A673 (cell line): Measurements from ENCODE around the gene FSD1L. TPM values are rescaled to one million over a fixed set of nuclear protein-coding genes. Genes with fewer than 3 reads are reported as not detected.
"Not testable (repeated sequence)": the region's sequence is repeated elsewhere in the genome, so short reads cannot be mapped to it uniquely, and the experiment has no call there.

Source experiments
- BruUV-seq: library from RNA; stranded (reverse); fragments of 400-500 nt; replicated peaks from 2 replicates; lab custom pipeline; 2021; lab: Mats Ljungman, UMichigan
- CTCF ChIA-PET: fragments of 300-600 bp; sonication (Branson Sonifier 250); formaldehyde crosslinking; loops from one replicate; lab custom pipeline; 2022; ENCODE audit warnings: antibody characterized with exemption; lab: Charles Lee
- POLR2A ChIA-PET: fragments of 300-600 bp; sonication (Branson Sonifier 250); formaldehyde crosslinking; loops from one replicate; lab custom pipeline; 2022; ENCODE audit warnings: antibody characterized with exemption; ENCODE audit not compliant: low non-redundant PET; lab: Charles Lee
- DNase-seq: peaks from one replicate; pipeline ENCODE4 v3.0.0-alpha.2; 2015; ENCODE audit warnings: low spot score
- H3K27ac ChIP-seq: fragments of 200-600 bp; sonication (generic); 2 replicates; pipeline ENCODE4 v1.5.1; 2016; ENCODE audit warnings: mixed run types, low read depth, mild to moderate bottlenecking, mixed read lengths, antibody characterized with exemption, low read length; ENCODE audit not compliant: poor library complexity, severe bottlenecking
- H3K27me3 ChIP-seq: fragments of 200-600 bp; sonication (generic); replicated peaks from 2 replicates; pipeline ENCODE4 v1.6.1; 2017; ENCODE audit warnings: mixed run types, low read depth, mild to moderate bottlenecking, mixed read lengths, antibody characterized with exemption, low read length; ENCODE audit not compliant: insufficient read depth, poor library complexity
- H3K36me3 ChIP-seq: fragments of 200-600 bp; sonication (generic); 2 replicates; pipeline ENCODE4 v1.6.1; 2016; ENCODE audit warnings: mixed run types, mild to moderate bottlenecking, mixed read lengths, antibody characterized with exemption, low read length; ENCODE audit not compliant: insufficient read depth, poor library complexity, severe bottlenecking
- H3K4me1 ChIP-seq: fragments of 200-600 bp; sonication (generic); 2 replicates; pipeline ENCODE4 v1.6.1; 2017; ENCODE audit warnings: mixed run types, mild to moderate bottlenecking, mixed read lengths, antibody characterized with exemption, low read length; ENCODE audit not compliant: insufficient read depth, poor library complexity, severe bottlenecking
- H3K4me3 ChIP-seq: fragments of 200-600 bp; sonication (generic); 2 replicates; pipeline ENCODE4 v1.5.1; 2016; ENCODE audit warnings: low read depth, mixed run types, mild to moderate bottlenecking, mixed read lengths, low read length; ENCODE audit not compliant: poor library complexity, severe bottlenecking
- H3K9me3 ChIP-seq: fragments of 200-600 bp; sonication (generic); 2 replicates; pipeline ENCODE4 v1.6.1; 2016; ENCODE audit warnings: mixed run types, low read depth, mild to moderate bottlenecking, mixed read lengths, antibody characterized with exemption, low read length; ENCODE audit not compliant: poor library complexity, severe bottlenecking
- CTCF ChIP-seq: fragments of 300-800, 200-600 bp; sonication (generic); conservative IDR thresholded peaks from 2 replicates; pipeline ENCODE4 v1.5.1; 2017; ENCODE audit warnings: low read depth, mild to moderate bottlenecking, antibody characterized with exemption, low read length, moderate library complexity, mixed read lengths
- EZH2 ChIP-seq: fragments of 200-600 bp; sonication (generic); IDR thresholded peaks from 2 replicates; pipeline ENCODE4 v1.6.1; 2017; ENCODE audit warnings: borderline replicate concordance, low read depth, mild to moderate bottlenecking, mixed read lengths, antibody characterized with exemption, low read length; ENCODE audit not compliant: poor library complexity, severe bottlenecking
- intact Hi-C: fragments of 100-400 bp; cut with micrococcal nuclease; formaldehyde crosslinking; loops from one replicate; pipeline ENCODE4 v1.10.0; 2022; ENCODE audit not compliant: unreplicated experiment
- total RNA-seq: library from RNA; stranded (reverse); gene quantifications from 2 replicates; pipeline ENCODE4 v1.2.3, GENCODE V29; 2021

Gene FSD1L
- total RNA-seq, 1 experiment from 2014 or later, result 9.8 TPM

DNA sequence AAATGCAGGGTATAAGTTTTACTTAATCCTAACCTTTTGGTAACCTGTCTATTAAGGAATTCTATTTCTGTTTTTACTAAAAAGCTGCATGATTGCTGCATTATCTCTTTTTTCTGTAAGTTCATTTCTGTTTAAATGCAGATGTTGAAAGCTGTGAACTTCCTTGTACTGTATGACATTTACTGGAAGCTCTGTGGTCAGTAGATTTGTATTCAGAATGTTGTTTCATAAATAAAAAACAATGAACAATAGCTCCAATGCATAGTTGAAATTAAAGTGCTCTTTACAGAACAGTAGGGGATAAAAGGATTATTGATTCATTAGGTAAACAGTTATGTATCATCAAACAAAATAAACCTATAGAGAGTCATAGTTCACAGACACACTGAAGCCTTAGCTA, 63.6 kb downstream of the FSD1L start:
- intact Hi-C loops, result no loop called here
- no peaks in the 10 kb centered on the region for H3K27me3 ChIP-seq
- CTCF ChIA-PET, result no interaction called here
- POLR2A ChIA-PET, result no interaction called here
- H3K4me1 ChIP-seq, result no peaks in the 10 kb centered on the region
- no TSS peak for BruUV-seq
- H3K4me3 ChIP-seq, result no peak overlapping the region
- H3K9me3 ChIP-seq, result no peaks in the 10 kb centered on the region
- DNase-seq, result no peak
- TF ChIP-seq CTCF, result no peak
- no peak for TF ChIP-seq EZH2
- H3K36me3 ChIP-seq, result peaks cover 10% of the 10 kb centered on the region
- H3K27ac ChIP-seq, result no peak overlapping the region

DNA sequence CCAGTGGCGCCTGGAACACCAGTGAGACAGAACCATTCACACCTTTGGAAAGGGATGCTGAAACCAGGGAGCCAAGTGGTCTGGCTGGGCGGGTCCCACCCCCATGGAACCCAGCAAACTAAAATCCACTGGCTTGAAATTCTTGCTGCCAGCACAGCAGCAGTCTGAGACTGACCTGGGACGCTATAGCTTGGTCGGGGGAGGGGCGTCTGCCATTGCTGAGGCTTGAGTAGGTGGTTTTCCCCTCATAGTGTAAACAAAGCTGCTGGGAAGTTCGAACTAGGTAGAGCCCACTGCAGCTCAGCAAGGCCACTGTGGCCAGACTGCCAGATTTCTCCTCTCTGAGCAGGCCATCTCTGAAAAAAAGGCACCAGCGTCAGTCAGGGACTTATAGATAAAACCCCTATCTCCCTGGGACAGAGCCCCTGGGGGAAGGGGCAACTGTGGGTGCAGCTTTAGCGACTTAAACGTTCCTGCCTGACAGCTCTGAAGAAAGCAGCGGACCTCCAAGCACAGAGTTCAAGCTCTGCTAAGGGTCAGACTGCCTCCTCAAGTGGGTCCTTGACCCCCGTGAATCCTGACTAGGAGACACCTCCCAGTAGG, 68.1 kb downstream of the FSD1L start:
- Histone ChIP-seq H3K27me3 (no peaks in the 10 kb centered on the region), H3K36me3 (peaks cover 4% of the 10 kb centered on the region), H3K4me3 (no peak overlapping the region), H3K9me3 (no peaks in the 10 kb centered on the region), H3K4me1 (no peaks in the 10 kb centered on the region), H3K27ac (no peak overlapping the region)
- intact Hi-C loops, result no loop called here
- ChIA-PET POLR2A (no interaction called here), CTCF (no interaction called here)
- DNase-seq, result no peak
- no peak for TF ChIP-seq CTCF
- TF ChIP-seq EZH2, result no peak
- BruUV-seq, result no TSS peak

DNA sequence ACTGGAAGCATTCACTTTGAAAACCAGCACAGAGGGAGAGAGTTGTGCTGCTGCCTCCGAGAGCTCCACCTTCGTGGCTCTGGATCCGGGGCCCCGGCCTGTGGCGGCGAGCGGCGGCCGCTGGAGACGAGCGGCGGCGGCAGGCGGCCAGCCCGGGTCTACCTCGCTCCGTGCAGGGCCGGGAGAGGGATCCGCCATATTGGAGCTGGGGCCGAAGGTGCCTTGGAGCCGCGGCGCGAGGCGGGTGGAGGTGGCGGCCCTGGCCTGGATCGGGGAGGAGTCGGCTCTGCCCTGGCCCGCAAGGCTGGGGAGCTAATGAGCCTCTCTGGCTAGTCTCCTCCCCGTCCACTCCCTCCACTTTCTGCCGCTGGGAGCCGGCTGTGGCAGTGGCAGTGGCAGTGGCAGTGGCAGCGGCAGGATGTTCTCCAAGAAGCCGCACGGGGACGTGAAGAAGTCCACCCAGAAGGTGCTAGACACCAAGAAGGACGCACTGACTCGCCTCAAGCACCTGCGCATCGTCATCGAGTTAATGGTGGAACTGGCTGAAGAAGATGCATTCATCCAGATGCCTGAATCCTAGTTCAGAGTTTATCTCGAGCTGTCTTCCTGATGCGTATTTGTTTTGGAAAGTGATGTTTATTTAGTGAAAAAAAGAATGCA, 72.0 kb downstream of the FSD1L start:
- H3K27ac ChIP-seq, intact Hi-C loops, POLR2A ChIA-PET, DNase-seq, H3K27me3 ChIP-seq, BruUV-seq, CTCF ChIA-PET, H3K4me3 ChIP-seq, H3K9me3 ChIP-seq, H3K36me3 ChIP-seq, H3K4me1 ChIP-seq: not testable (repeated sequence)

DNA sequence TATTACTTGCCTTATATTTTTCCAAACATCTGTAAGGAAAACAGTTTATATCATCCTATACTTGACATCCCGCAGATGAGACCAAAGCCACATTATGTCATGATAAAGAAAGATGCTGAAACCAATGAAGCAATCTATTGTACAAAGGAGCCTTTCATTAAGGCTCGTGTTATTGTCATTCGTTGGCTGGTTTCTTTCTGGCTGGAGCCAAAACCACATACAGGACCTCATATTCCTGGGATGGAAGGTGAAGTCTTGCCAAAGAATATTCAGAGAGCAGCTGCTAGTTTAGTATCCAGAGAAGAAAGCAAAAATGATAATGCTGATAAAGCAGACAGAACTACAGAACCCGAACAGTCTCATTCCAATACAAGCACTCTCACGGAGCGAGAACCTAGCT, 73.2 kb downstream of the FSD1L start:
- DNase-seq, POLR2A ChIA-PET, BruUV-seq, H3K4me1 ChIP-seq, H3K4me3 ChIP-seq, H3K36me3 ChIP-seq, H3K27me3 ChIP-seq, H3K9me3 ChIP-seq, CTCF ChIA-PET, intact Hi-C loops, H3K27ac ChIP-seq: not testable (repeated sequence)

DNA sequence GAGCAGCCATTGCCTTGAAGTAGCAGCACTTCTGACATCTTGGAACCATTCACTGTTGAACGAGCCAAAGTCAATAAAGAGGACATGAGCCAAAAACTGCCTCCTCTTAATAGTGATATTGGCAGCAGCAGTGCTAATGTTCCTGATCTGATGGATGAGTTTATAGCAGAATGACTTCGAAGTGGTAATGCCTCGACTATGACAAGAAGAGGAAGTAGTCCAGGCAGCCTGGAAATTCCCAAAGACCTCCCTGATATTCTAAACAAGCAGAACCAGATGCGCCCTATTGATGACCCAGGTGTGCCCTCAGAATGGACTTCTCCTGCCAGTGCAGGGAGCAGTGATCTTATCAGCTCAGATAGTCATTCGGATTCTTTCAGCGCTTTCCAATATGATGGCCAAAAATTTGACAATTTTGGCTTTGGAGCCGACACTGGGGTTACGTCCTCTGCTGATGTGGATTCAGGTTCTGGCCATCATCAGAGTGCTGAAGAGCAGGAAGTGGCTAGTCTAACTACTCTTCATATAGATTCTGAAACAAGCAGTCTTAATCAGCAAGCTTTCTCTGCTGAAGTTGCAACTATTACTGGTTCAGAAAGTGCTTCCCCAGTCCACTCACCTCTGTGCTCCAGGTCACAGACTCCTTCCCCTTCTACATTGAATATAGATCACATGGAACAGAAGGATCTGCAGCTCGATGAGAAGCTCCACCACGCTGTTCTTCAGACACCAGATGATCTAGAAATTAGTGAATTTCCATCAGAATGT, 75.0 kb downstream of the FSD1L start:
- H3K4me1 ChIP-seq, H3K36me3 ChIP-seq, H3K27me3 ChIP-seq, H3K4me3 ChIP-seq, H3K9me3 ChIP-seq, intact Hi-C loops, CTCF ChIA-PET, BruUV-seq, H3K27ac ChIP-seq, POLR2A ChIA-PET, DNase-seq: not testable (repeated sequence)
